ENCODE data around the gene KISS1R. TPM values are rescaled to one million over a fixed set of nuclear protein-coding genes. Genes with fewer than 3 reads are reported as not detected.
A peak's percentile ranks its signal among the peaks of the same experiment; 100 is the strongest.

The KISS1R gene
- total RNA-seq, 4 donors from 2014 or later = 0.45 TPM; not detected in 3

- TF ChIP-seq POLR2A (IDR thresholded peaks at IDR 0.05) = no peak
- peak in 1 of 6 experiments; percentile 19 for TF ChIP-seq CTCF (IDR thresholded peaks at IDR 0.05)
- peaks cover 11 to 51% (median 15%) of the 10 kb centered on the region in 3 donors for H3K4me1 ChIP-seq
- WGBS, 2 donors = 16 to 25% methylated on average over 2 to 16 of the region's 64 CpGs
Observed at GRCh38 chr19:940591-941291, 23.6 kb downstream of the KISS1R start.

GRCh38 chr19:941292-942132 lies 24.4 kb downstream of the KISS1R start:
- no peak for DNase-seq
- peak overlapping the region; percentile 24 to 63 (median 42) for H3K4me3 ChIP-seq
- no peaks in the 10 kb centered on the region for H3K9me3 ChIP-seq
- WGBS, 2 donors = 33 to 54% methylated on average over 16 to 19 of the region's 45 CpGs
- no peak for TF ChIP-seq CTCF (IDR thresholded peaks at IDR 0.05)
- no peak for TF ChIP-seq POLR2A (IDR thresholded peaks at IDR 0.05)
- H3K27me3 ChIP-seq = no peaks in the 10 kb centered on the region
- H3K4me1 ChIP-seq = peaks cover 11 to 51% (median 15%) of the 10 kb centered on the region in 3 donors
- intact Hi-C loops (cut with DNase I) = no loop called here
- peak overlapping the region; percentile 77 to 90 (median 84) for H3K27ac ChIP-seq
- H3K36me3 ChIP-seq = peaks cover 0 to 15% (median 0%) of the 10 kb centered on the region in 3 donors

More at GRCh38 chr19:940591-941291, 23.6 kb downstream of the KISS1R start:
- H3K4me3 ChIP-seq = peak overlapping the region; percentile 24 to 63 (median 42)
- peaks cover 0 to 15% (median 0%) of the 10 kb centered on the region in 3 donors for H3K36me3 ChIP-seq
- intact Hi-C loops (cut with DNase I) = no loop called here
- no peaks in the 10 kb centered on the region for H3K27me3 ChIP-seq
- H3K9me3 ChIP-seq = no peaks in the 10 kb centered on the region
- peak overlapping the region; percentile 77 to 90 (median 84) for H3K27ac ChIP-seq
- no peak for DNase-seq

- Histone ChIP-seq H3K27ac (no peak overlapping the region), H3K27me3 (no peaks in the 10 kb centered on the region), H3K4me3 (no peak overlapping the region), H3K9me3 (no peaks in the 10 kb centered on the region), H3K36me3 (peaks cover 0 to 15% (median 0%) of the 10 kb centered on the region in 3 donors), H3K4me1 (peaks cover 11 to 51% (median 15%) of the 10 kb centered on the region in 3 donors)
- 100% methylated on average over 2 of the region's 32 CpGs; no CpG with 5 or more reads in 1 of the 2 donors for WGBS, 2 donors
- DNase-seq = no peak
- TF ChIP-seq POLR2A (IDR thresholded peaks at IDR 0.05) = no peak
- intact Hi-C loops (cut with DNase I) = no loop called here
Observed at GRCh38 chr19:942133-942645, 25.1 kb downstream of the KISS1R start.

GRCh38 chr19:943551-944170 lies 26.5 kb downstream of the KISS1R start:
- no peak for DNase-seq
- WGBS, 2 donors = 89 to 96% methylated on average over 12 to 15 of the region's 17 CpGs
- TF ChIP-seq CTCF (IDR thresholded peaks at IDR 0.05) = no peak
- TF ChIP-seq POLR2A (IDR thresholded peaks at IDR 0.05) = no peak
- Histone ChIP-seq H3K27me3 (no peaks in the 10 kb centered on the region), H3K9me3 (no peaks in the 10 kb centered on the region), H3K36me3 (peaks cover 0 to 19% (median 0%) of the 10 kb centered on the region in 3 donors), H3K27ac (no peak overlapping the region), H3K4me1 (peaks cover 11 to 51% (median 15%) of the 10 kb centered on the region in 3 donors), H3K4me3 (no peak overlapping the region)
- intact Hi-C loops (cut with DNase I) = no loop called here

GRCh38 chr19:944171-944567 lies 27.0 kb downstream of the KISS1R start:
- no peaks in the 10 kb centered on the region for H3K9me3 ChIP-seq
- no CpG with 5 or more reads among the region's 27 CpGs for WGBS, 2 donors
- DNase-seq = no peak
- H3K4me1 ChIP-seq = peaks cover 11 to 48% (median 15%) of the 10 kb centered on the region in 3 donors
- no peak overlapping the region for H3K27ac ChIP-seq
- H3K4me3 ChIP-seq = no peak overlapping the region
- H3K36me3 ChIP-seq = peaks cover 0 to 19% (median 0%) of the 10 kb centered on the region in 3 donors
- no peaks in the 10 kb centered on the region for H3K27me3 ChIP-seq
- TF ChIP-seq CTCF (IDR thresholded peaks at IDR 0.05) = no peak
- TF ChIP-seq POLR2A (IDR thresholded peaks at IDR 0.05) = no peak
- intact Hi-C loops (cut with DNase I) = no loop called here
